NCI-H2196 treated with DMSO at 0.1 percent for 48 hours (cell line): ENCODE measurements around the gene KIF2C.

Experiments used
- DNase-seq: peaks from one replicate; lab custom pipeline; 2025; ENCODE audit not compliant: unreplicated experiment; lab: John Stamatoyannopoulos, UW

KIF2C gene

DNA sequence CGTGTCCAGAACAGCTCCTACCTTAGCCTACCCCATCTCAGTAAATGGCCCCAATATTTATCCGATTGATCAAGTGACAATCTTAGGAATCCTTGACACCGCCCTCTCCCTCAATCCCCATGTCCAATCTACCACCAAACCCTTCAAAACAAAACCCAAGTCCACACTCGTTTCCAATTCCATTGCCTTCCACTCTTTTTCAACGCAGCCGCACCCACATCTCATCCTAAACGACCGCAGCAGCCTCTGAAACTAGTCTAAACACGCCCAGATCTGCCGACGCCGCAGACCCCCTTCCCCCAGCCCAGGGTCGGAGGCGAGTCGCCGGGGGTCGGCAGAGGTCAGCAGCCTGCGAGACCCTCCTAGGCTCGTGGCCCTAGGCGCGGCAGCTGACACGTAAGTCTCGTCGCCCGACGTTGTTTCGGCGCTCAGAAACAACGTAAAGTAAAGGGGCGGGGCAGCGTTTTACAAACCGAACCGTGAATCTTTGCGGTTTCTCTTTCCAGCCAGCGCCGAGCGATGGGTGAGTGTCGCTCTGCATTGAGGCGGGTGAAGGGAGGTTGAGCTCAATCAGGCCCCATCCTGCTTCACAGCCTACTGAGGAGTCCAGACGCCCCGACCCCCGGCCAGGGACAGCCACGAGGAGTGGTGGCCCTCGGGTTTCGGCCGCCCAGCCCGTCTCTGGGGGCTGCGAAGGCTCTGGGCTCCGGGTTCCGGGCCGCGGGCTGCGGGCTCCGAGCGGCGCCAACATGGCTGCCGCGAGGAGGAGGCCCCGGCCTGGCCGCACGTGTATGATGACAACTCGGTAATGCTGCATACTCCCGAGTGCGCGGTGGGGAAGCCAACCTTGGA, 35.7 kb downstream of the KIF2C start, which contains the start of gene RPS8:
Gene RPS8 (plus strand): TSS at position 463 of the 852 bp plus-strand sequence. CDS start 57 bp downstream, at position 520.
- DNase-seq = peak; percentile 84

DNA sequence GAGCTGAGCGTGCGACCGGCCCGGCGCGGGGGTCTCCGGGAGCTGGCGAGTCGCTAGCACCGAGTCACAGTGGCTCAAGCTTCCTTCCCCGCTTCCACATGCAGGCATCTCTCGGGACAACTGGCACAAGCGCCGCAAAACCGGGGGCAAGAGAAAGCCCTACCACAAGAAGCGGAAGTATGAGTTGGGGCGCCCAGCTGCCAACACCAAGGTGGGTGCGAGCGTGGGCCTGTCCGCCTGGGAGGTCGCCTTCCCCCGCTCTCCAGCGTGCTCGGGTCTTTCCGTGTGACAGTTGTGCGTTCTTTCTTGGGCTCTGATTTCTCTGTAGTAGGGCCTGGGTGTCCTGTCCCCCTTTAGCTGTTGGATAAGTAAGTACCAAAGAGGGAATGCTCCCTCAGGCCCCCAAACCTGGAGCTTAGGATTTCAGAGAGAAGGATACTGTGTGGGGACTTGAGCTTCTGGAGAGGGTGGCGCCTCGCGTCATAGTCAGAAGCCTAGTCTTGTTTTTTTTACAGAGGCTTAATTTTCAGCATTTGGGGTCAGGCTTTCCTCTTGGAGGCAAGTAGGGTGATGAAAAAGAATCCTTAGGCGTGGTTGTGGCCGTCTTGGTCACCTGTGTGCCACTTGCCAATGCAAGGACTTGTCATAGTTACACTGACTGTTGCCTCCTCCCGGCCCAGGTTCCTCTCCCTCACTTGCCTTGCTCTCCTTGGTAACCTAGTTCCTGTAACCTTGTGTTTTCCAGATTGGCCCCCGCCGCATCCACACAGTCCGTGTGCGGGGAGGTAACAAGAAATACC, 36.5 kb downstream of the KIF2C start:
- no peak for DNase-seq

DNA sequence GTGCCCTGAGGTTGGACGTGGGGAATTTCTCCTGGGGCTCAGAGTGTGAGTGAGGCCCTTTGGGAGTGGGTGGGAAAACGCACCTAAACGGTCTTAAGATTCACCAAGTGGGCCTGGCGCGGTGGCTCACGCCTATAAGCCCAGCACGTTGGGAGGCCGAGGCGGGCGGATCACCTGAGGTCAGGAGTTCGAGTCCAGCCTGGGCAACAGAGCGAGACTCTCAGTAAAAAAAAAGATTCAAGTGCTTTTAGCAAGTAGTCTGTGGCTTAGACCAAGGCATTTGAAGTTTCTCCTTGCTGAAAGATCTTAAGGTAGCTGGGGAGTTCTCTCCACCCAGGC, 37.1 kb downstream of the KIF2C start:
- no peak for DNase-seq

DNA sequence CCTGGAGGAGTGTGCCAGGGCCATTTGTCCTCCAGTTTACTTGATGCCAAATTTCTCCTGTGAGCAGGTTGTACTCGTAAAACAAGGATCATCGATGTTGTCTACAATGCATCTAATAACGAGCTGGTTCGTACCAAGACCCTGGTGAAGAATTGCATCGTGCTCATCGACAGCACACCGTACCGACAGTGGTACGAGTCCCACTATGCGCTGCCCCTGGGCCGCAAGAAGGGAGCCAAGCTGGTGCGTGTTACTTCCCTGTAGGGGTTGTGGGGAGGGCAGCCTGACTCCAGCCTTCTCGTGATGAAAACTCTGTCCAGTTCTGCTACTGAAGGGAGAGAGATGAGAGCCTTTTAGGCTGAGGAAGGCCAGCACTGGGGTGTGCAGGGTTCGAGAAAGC, 37.9 kb downstream of the KIF2C start:
- DNase-seq = no peak

DNA sequence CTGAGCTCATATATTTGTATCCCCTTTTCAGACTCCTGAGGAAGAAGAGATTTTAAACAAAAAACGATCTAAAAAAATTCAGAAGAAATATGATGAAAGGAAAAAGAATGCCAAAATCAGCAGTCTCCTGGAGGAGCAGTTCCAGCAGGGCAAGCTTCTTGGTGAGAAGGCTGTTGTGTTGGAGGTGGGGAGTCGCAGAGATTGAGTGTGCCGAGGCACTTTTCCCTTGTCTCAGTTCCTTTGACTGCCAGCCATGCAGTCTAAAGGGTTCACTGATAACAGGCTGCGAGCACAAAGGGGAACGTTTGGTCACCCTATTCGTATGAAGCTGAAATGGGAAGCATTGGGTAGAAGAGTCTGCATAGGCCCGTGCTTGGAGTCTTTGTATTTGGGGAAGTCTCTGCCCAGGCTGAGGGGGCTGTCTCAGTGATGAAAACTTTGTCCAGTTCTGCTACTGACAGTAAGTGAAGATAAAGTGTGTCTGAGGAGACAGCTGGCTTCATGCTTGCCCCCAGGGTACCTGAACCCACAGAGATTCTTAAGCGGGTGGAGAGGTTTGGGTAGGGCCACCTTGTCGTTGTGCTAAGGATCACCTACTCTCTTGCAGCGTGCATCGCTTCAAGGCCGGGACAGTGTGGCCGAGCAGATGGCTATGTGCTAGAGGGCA, 38.5 kb downstream of the KIF2C start:
- DNase-seq = no peak

DNA sequence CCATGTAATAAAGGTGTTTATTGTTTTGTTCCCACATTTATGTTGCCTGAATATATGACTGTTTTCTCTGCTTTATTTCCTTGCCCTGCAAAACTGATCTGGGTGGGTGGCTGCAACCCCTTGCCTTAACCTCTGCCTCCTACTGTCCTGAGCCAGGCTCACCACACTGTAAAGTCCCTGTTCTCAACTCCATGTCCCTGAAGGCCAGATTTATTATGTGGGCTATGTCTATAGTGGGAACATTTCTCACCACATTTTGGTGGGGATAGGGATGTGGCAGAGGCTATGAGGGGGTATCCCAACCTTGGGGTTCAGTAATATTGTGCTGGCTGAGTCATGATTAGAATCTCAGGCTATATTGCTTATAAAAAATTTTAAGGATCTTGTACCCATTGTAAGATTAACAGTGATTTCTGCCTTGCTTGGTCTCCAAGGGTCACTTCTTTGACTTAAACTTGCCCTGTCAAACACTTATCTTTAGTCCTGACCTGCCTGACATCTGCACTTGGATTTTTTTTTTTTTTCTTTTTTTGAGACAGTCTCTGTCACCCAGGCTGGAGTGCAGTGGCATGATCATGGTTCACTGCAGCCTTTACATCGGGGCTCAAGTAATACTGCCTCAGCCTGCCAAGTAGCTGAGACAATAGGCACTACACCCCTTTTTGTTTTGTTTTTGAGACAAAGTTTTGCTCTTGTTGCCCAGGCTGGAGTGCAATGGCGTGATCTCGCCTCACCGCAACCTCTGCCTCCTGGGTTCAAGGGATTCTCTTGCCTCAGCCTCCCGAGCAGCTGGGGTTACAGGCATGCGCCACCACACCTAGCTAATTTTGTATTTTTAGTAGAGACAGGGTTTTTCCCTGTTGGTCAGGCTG, 39.3 kb downstream of the KIF2C start:
- DNase-seq = no peak

DNA sequence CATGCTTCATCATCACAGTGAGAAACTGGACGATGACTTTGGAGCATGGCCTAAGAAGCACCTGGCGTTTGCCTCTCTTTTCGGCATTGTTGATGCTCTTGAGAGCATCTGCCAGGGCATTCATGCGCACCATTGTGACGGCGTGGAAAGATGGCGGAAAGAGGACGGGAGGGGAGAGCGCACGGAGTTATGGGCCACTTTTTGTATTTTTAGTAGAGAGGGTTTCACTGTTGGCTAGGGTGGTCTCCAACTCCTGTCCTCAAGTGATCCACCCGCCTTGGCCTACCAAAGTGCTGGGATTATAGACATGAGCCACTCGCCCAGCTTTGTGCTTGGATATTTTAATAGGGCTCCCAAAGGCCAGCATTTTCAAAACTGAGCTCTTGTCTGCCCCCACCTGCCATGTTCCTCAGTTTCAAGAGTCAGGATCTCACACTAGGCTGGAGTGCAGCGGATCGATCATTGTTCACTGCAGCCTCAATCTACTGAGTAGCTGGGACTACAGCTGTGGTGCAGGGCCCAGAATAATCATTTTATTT, 41.0 kb downstream of the KIF2C start:
- no peak for DNase-seq

DNA sequence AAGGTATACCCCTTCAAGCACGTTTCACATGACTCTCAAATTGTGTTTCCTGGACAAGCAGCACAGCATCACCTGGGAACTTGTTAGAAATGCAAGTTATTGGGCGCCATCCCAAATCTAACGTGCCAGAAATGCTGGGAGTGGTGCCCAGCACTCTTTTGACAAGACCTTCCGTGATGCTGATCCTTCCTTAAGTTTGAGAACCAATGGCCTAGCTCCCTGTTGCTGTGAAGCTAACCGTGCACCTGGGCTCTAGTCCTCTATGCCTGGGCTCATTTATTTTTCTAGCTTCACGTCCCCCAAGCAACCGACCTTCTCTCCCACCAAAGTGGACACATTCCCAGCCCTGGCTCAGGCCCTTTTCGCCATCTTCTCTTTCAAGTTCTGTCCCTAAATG, 44.1 kb downstream of the KIF2C start:
- DNase-seq = no peak

DNA sequence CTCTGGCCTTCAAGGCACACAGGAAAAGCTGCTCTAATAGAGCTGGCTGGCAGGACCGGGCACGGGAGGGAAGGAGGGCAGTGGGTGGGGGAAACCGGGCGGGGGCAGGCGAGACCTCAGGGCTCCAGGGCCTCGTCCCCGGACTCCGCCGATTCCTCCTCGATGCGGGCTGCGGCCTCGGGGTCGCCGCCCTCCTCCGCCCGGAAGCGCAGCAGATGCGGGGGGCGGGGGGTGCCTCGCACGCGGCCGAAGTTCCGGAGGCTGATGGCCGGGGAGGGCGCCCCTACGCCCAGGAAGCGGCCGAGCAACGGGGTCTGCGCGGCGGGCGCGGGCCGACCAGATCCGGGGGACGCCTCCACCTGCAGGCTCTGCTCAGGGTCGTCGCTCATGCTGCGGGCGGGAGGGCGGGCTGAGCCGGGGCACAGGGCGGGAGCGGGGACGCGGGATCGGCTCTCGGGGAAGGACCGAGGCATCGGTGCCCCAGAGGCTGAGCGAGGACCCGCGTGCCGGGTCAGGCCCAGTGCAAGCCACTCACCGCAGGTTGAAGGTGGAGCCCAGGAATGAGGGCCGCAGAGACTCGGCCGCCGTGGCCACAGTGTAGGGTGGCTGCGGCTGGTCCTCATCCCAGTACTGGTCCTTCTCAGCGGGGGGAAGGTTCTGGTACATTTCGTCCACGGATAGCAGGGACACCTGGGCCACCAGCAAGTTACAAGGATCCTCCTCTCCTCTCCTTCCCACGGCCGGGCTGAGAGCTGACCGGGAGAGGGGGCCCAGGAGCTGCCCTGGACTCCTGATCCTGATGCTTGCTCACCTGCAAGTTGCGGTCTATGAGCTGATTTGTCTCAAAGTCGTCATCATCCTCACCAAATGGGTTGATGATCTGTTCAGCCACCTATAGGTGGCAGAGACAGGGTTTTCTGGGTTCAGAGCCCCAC, 44.7 kb downstream of the KIF2C start:
- DNase-seq = no peak

DNA sequence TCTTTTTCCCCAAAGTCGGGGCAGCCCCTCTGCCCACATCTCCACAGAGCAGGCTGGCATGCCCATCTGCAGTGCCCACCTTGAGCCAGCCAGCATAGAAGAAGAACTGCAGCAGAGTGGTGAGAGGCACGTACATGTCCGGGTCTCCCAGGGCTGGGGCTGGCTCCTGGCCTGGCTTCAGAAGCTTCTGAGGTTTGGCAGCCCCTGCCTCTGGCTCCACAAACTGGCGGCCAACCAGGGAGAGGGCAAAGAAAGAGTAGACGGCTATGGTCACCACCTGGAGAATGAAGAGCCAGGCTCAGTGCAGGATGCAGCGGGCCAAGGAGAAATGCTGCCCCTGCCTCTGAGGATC, 45.4 kb downstream of the KIF2C start:
- DNase-seq = no peak

DNA sequence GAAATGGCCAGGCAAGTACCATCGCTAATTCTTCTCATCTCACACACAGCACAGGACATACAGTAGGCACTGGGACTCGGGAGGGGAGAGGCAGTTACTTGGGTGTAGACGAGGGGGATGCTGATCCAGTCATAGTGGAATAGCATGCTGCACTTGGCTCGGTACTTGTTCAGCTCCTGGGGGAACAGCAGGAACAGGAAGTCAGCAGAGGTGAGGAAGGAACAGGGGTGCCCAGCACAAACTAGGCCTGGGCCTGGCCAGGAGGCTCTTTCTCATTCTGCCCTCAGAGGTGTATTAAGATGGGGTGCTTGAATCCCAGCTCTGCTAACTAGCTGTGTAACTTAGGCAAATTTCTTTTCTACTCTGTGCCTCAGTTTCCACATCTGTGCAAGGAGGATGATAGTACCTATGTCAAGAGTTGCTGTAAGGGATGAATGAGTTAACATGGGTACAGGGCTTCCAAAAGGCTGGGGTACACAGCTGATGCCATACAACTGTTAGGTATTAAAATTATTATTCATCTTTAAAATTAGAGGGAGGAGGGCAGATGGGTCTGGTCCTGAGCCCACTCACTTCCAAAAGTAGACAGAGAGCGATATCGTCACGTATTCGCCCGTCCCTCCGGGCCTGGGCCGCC, 46.0 kb downstream of the KIF2C start:
- DNase-seq = no peak

DNA sequence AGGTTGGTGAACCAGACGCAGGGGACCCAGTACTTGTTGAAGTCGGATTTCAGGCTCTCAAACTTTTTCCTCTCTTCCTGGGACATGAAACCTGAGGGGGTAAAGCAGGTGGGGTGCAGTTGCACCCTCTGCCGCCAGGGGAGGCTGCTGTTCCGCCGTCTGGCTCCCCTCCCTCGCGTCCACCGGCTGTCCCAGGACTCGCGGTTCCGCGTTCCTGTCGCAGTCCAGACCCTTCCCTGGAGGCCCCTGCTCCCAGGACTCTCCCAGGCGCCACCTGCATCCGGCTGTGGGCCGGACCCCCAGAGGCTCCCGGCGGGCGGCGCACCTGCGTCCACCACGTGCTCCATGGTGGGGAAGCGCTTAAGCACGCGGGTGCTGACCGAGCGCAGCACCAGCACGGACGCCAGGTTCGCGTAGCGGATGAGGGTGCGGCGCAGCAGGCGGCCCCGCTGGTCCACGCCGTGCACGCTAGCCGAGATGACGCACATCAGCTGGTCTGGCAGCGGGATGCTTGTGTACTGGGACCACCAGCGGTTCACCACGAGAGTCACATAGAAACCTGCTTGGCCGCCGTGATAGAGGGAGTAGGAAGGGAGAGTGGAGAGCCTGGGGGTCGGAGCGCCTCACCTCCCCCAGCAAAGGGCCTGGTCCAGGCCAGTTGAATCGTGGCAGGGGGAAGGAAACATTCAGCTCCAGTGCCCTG, 46.7 kb downstream of the KIF2C start:
- no peak for DNase-seq

DNA sequence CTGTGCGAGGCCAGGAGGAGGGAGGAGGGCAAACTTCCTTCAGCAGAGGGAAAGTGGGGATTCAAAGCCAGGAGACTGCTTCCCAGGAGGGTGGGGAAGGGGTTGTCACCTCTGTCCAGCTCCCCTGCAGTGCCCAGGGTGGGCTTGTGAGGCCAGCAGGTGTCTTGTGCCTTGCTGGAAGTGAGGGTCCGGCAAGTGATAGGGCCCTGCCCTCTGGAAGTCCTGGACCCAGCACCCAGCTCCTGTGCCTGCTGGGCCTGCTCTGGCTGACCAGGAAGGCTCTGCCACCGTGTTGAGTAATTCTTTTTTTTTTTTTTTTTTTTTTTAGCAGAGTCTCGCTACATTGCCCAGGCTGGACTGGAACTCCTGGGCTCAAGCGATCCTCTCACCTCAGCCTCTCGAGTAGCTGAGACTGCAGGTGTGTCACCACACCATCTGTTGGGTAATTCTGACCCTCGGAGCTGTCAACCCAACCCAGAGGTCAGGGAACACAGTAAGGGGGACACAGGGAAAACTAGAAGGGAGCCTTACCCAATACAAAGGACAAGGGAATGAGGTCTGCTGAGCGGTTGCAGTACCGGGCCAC, 47.3 kb downstream of the KIF2C start:
- no peak for DNase-seq

DNA sequence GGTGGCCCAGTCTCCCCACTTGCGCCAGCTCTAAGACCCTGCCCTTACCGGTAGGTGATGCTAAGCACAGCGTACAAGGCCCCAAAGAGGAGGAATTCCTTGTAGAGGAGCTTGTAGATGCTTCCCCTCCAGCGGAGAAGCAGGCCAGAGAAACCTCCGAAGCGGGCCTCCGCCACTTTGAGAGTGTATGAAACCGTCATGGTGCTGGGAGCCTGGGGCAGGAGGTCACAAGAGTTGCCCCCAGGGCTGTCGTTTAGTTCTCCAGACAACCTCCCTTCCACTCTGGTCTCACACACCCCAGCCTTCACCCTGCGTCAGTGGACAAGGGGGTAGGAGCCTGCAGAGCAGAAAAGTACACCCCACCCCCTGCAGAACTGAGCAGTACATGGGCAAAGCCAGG, 47.9 kb downstream of the KIF2C start:
- no peak for DNase-seq

DNA sequence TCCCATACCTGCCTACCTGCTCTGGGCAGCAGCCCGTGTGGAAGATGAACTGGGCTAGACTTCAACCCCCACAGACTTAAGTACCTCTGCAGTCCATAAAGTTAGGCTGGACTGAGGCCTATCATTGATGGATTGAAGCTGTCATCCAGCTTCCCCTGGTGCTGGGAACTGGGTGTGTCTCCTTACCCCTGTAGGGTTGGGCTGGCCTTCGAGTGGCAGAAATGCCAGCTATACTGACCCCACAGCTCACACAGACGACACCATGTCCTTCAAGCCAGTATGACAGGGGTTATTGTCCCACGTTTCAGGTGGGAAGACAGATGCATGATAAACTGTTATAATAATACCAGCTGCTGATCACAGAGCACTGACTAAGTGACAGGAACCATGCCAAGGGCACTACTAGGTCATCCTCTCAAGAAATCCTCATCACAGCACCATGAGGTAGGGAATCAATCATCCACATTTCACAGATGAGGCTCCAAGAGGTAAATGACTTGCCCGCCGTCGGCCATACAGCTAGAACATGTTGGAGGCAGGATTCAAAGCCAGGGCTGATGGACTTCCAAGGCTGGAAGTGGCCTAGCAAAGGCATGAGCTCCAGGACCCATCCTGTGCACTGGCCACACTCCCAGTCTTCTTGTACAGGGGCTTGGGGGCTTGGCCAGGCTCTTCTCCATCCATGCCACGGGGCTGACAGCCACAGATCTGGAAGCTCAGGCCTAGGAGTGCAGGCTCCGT, 48.7 kb downstream of the KIF2C start, which contains the start of gene BEST4:
Gene BEST4 (minus strand): TSS at position 51 of the 741 bp plus-strand sequence. CDS start 465 bp downstream, outside the sequence.
- DNase-seq = no peak

DNA sequence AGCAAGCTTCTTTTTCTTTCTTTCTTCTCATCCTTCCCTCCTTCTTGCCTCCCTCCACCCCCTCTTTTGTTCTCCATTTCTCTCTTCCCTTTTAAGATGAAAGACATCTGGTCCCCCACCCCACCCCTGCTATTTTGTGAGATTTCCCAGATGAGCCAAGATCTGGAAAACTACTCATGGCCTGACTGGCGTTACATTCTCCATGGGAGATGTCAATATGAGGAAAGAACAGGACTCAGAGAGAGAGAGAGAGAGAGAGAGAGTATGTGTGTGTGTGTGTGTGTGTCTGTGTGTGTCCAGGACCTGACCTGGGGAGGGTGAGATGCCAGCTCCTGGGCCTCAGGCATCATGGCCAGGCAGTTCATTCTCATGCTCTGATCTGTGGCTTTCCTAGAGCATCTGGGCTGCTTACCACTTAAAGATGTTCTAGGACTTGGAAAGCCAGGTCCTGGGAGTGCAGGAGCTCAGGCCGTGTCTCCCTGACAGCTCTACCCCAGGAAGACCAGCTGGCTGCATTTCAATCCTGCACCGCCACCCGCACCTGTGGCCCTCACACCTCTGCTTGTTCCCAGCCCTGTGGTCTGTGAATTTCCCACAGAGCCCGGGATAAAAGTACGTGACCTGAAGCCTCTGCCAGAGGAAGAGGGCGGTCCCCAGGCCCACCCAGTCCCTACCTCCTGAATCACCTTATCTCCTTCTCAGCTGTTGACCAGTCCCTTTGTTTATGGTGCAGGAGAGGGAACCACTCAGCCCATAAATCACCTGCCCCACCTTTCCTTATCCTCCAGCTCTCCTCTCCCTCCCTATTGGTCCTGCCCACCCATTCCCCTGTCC, 51.5 kb downstream of the KIF2C start:
- no peak for DNase-seq
